ENCODE measurements around the gene CACNB1.

Gene CACNB1

GRCh38 chr17:39197380-39198185 is at the start of gene CACNB1:
CACNB1 (minus strand) TSS chr17:39197669; CDS start chr17:39197495, 174 bp downstream.
- DNase-seq (ENCODE audit: low spot score): peak; percentile 83

GRCh38 chr17:39246274-39246673 is 48.8 kb upstream of the CACNB1 start:
- DNase-seq (ENCODE audit: low spot score): no peak

- peak; percentile 79 for DNase-seq (ENCODE audit: low spot score)
Observed at GRCh38 chr17:39244600-39245570, 47.4 kb upstream of the CACNB1 start.

- DNase-seq (ENCODE audit: low spot score): no peak
Observed at GRCh38 chr17:39244016-39244599, 46.6 kb upstream of the CACNB1 start.

GRCh38 chr17:39243155-39243554 is 45.7 kb upstream of the CACNB1 start:
- DNase-seq (ENCODE audit: low spot score): no peak

- no peak for DNase-seq (ENCODE audit: low spot score)
Observed at GRCh38 chr17:39240631-39241030, 43.2 kb upstream of the CACNB1 start.

GRCh38 chr17:39239640-39240314 is 42.3 kb upstream of the CACNB1 start:
- peak; percentile 86 for DNase-seq (ENCODE audit: low spot score)

- DNase-seq (ENCODE audit: low spot score): peak; percentile 56
Observed at GRCh38 chr17:39238311-39238972, 41.0 kb upstream of the CACNB1 start.

- no peak for DNase-seq (ENCODE audit: low spot score)
Observed at GRCh38 chr17:39237586-39237985, 40.1 kb upstream of the CACNB1 start.

- no peak for DNase-seq (ENCODE audit: low spot score)
Observed at GRCh38 chr17:39236981-39237441, 39.5 kb upstream of the CACNB1 start.

- no peak for DNase-seq (ENCODE audit: low spot score)
Observed at GRCh38 chr17:39236450-39236927, 39.0 kb upstream of the CACNB1 start.

GRCh38 chr17:39235555-39236449 is 38.3 kb upstream of the CACNB1 start:
- DNase-seq (ENCODE audit: low spot score): peak; percentile 77

- DNase-seq (ENCODE audit: low spot score): peak; percentile 84
Observed at GRCh38 chr17:39231591-39232551, 34.4 kb upstream of the CACNB1 start.

GRCh38 chr17:39231091-39231561 is 33.7 kb upstream of the CACNB1 start:
- no peak for DNase-seq (ENCODE audit: low spot score)

GRCh38 chr17:39230361-39230760 is 32.9 kb upstream of the CACNB1 start:
- DNase-seq (ENCODE audit: low spot score): no peak

GRCh38 chr17:39229274-39229913 is 31.9 kb upstream of the CACNB1 start:
- no peak for DNase-seq (ENCODE audit: low spot score)

- DNase-seq (ENCODE audit: low spot score): no peak
Observed at GRCh38 chr17:39227364-39227919, 30.0 kb upstream of the CACNB1 start.
